Mesenchymal stem cell (in vitro differentiated cells and primary cell): Measurements from ENCODE around the gene IGF2BP2.

Source experiments
- DNase-seq: peaks from one replicate; pipeline ENCODE4 v3.0.0-alpha.2; 2013
- H2AFZ ChIP-seq: one replicate; pipeline ENCODE4 v1.6.1; 2013; ENCODE audit warnings: low read depth, mild to moderate bottlenecking, control low read depth, inconsistent platforms, low read length, moderate library complexity
- H2AK5ac ChIP-seq: 2 replicates; pipeline ENCODE4 v1.6.1; 2013; ENCODE audit warnings: low read length, moderate library complexity, mild to moderate bottlenecking, inconsistent platforms; ENCODE audit not compliant: severe bottlenecking
- H2BK120ac ChIP-seq: one replicate; pipeline ENCODE4 v1.6.1; 2013; ENCODE audit warnings: low read depth, mild to moderate bottlenecking, inconsistent platforms, low read length, moderate library complexity
- H2BK12ac ChIP-seq, 2 experiments: one replicate each; pipeline ENCODE4 v1.6.1; 2013; ENCODE audit warnings: inconsistent platforms in 2 of 2, low read length in 2 of 2, mild to moderate bottlenecking in 2 of 2, moderate library complexity in 2 of 2, control low read depth in 1 of 2
- H2BK15ac ChIP-seq: one replicate; pipeline ENCODE4 v1.6.1; 2013; ENCODE audit warnings: mild to moderate bottlenecking, low read depth, inconsistent platforms; ENCODE audit not compliant: poor library complexity, severe bottlenecking
- H2BK5ac ChIP-seq: 2 replicates; pipeline ENCODE4 v1.6.1; 2013; ENCODE audit warnings: low read depth, mild to moderate bottlenecking, low read length, control low read depth, inconsistent platforms; ENCODE audit not compliant: poor library complexity, severe bottlenecking
- H3K14ac ChIP-seq, 2 experiments: one replicate each; pipeline ENCODE4 v1.6.1; 2013; ENCODE audit warnings: inconsistent platforms in 2 of 2, low read length in 2 of 2, control low read depth in 1 of 2, mild to moderate bottlenecking in 1 of 2, moderate library complexity in 1 of 2
- H3K18ac ChIP-seq, 2 experiments: one replicate each; pipeline ENCODE4 v1.6.1; 2013; ENCODE audit warnings: inconsistent platforms in 2 of 2, low read length in 2 of 2, control low read depth in 1 of 2, low read depth in 1 of 2, mild to moderate bottlenecking in 1 of 2
- H3K23ac ChIP-seq, 2 experiments: one replicate each; pipeline ENCODE4 v1.6.1; 2013; ENCODE audit warnings: inconsistent platforms in 2 of 2, low read length in 2 of 2, mild to moderate bottlenecking in 2 of 2, moderate library complexity in 2 of 2, control low read depth in 1 of 2
- H3K27ac ChIP-seq: 2 replicates; pipeline ENCODE4 v1.5.1; 2013; ENCODE audit warnings: mild to moderate bottlenecking, moderate library complexity, low read length, control low read depth, inconsistent platforms; ENCODE audit not compliant: poor library complexity, severe bottlenecking
- H3K27me3 ChIP-seq, 2 experiments: 2 replicates each; pipeline versions ENCODE4 v1.6.1 to v1.7.0; 2013; ENCODE audit warnings: low read length in 2 of 2, mild to moderate bottlenecking in 2 of 2, moderate library complexity in 2 of 2, control low read depth in 1 of 2, inconsistent platforms in 1 of 2; ENCODE audit not compliant: control insufficient read depth in 1 of 2, insufficient read depth in 1 of 2
- H3K36me3 ChIP-seq, 2 experiments: 2 replicates each; pipeline versions ENCODE4 v1.6.1 to v1.7.0; 2013; ENCODE audit warnings: low read length in 2 of 2, control low read depth in 1 of 2, inconsistent platforms in 1 of 2, low read depth in 1 of 2, mild to moderate bottlenecking in 1 of 2; ENCODE audit not compliant: insufficient read depth in 2 of 2, control insufficient read depth in 1 of 2
- H3K4ac ChIP-seq, 2 experiments: one replicate each; pipeline ENCODE4 v1.6.1; 2013; ENCODE audit warnings: inconsistent platforms in 2 of 2, low read length in 2 of 2, mild to moderate bottlenecking in 2 of 2, moderate library complexity in 2 of 2, control low read depth in 1 of 2, low read depth in 1 of 2
- H3K4me1 ChIP-seq: 2 replicates; pipeline ENCODE4 v1.6.1; 2013; ENCODE audit warnings: low read depth, low read length, control low read depth; ENCODE audit not compliant: control insufficient read depth, insufficient read depth
- H3K4me2 ChIP-seq: 2 replicates; pipeline ENCODE4 v1.6.1; 2013; ENCODE audit warnings: low read length, mild to moderate bottlenecking, inconsistent platforms; ENCODE audit not compliant: poor library complexity, severe bottlenecking
- H3K4me3 ChIP-seq, 2 experiments: 2 replicates each; pipeline versions ENCODE4 v1.5.1 to v1.7.0; 2013; ENCODE audit warnings: low read length in 2 of 2, mild to moderate bottlenecking in 2 of 2, control low read depth in 1 of 2, low read depth in 1 of 2; ENCODE audit not compliant: insufficient read depth in 1 of 2
- H3K79me1 ChIP-seq: replicated peaks from 2 replicates; pipeline ENCODE4 v1.6.1; 2013; ENCODE audit warnings: mild to moderate bottlenecking, control low read depth, low read length, inconsistent platforms; ENCODE audit not compliant: poor library complexity, severe bottlenecking
- H3K9ac ChIP-seq: 2 replicates; pipeline ENCODE4 v1.7.0; 2013; ENCODE audit warnings: mild to moderate bottlenecking, low read length, moderate library complexity
- H3K9me3 ChIP-seq: 2 replicates; pipeline ENCODE4 v1.7.0; 2013; ENCODE audit warnings: mild to moderate bottlenecking, low read length; ENCODE audit not compliant: control insufficient read depth
- H4K8ac ChIP-seq: one replicate; pipeline ENCODE4 v1.6.1; 2013; ENCODE audit warnings: inconsistent platforms, mild to moderate bottlenecking, low read length, moderate library complexity
- H4K91ac ChIP-seq: one replicate; pipeline ENCODE4 v1.6.1; 2013; ENCODE audit warnings: mild to moderate bottlenecking, low read length, inconsistent platforms
- WGBS: methylation state at CpG from one replicate; pipeline ENCODE4 v1.1.7; 2013; ENCODE audit warnings: mixed read lengths; 5-methylcytosine and 5-hydroxymethylcytosine counted together

Gene IGF2BP2

DNA sequence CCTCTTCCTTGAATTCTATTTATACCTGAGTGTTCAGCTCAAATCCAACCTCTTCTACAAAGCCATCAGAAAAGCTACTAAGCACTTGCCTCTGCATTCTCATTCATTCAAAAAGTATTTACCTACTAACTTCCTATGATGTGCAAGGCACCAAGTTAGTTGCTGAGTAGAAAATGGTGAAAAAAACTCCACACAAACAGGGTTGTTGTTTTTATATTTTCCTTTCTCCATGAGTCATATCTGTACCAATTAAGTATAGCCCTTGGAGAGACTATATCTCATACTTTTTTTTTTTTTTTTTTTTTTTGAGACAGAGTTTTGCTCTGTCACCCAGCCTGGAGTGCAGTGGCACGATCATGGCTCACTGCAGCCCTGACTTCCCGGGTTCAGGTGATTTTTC lies 67.7 kb downstream of the IGF2BP2 start:
- DNase-seq, result no peak
- Histone ChIP-seq H3K4me1 (peaks cover 5% of the 10 kb centered on the region), H3K18ac (no peak overlapping the region), H3K27ac (no peak overlapping the region), H3K27me3 (no peaks in the 10 kb centered on the region), H2AK5ac (no peak overlapping the region), H4K8ac (no peak overlapping the region), H3K9me3 (no peaks in the 10 kb centered on the region), H3K9ac (no peak overlapping the region), H3K36me3 (peaks cover 12 to 21% of the 10 kb centered on the region in 2 experiments), H2BK15ac (no peak overlapping the region), H2AFZ (no peak overlapping the region), H3K4ac (no peak overlapping the region), H3K4me2 (no peak overlapping the region), H2BK120ac (no peak overlapping the region), H3K23ac (no peak overlapping the region), H3K4me3 (no peak overlapping the region), H2BK12ac (no peak overlapping the region), H3K79me1 (peaks cover 11% of the 10 kb centered on the region), H2BK5ac (no peak overlapping the region), H3K14ac (no peak overlapping the region), H4K91ac (no peak overlapping the region)
- WGBS, result no CpG with 5 or more reads among the region's 2 CpGs

DNA sequence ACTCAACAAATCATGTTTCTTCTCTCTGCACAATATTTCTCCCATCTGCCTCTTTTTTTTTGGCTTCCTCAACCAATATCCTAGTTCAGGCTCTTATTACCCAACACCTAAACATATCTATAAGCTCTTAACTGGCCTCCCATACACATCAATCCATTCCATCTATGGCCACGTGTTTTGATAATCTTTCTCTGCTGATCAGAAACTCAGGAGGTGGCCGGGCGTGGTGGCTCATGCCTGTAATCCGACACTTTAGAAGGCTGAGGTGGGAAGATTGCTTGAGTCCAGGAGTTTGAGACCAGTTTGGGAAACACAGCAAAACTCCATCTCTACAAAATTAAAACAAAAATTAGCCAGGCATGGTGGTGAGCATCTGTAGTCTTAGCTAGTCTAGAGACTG lies 68.4 kb downstream of the IGF2BP2 start:
- no peak overlapping the region for H3K23ac ChIP-seq
- H3K27ac ChIP-seq, result no peak overlapping the region
- no peak overlapping the region for H4K91ac ChIP-seq
- no peak overlapping the region for H2BK5ac ChIP-seq
- no peak overlapping the region for H3K4me2 ChIP-seq
- no peaks in the 10 kb centered on the region for H3K27me3 ChIP-seq
- no peak overlapping the region for H3K9ac ChIP-seq
- H4K8ac ChIP-seq, result no peak overlapping the region
- H3K18ac ChIP-seq, result no peak overlapping the region
- no peak for DNase-seq
- WGBS, result 100% methylated on average over 1 of the region's 4 CpGs
- H2AFZ ChIP-seq, result no peak overlapping the region
- no peak overlapping the region for H3K4ac ChIP-seq
- no peak overlapping the region for H3K14ac ChIP-seq
- peaks cover 5% of the 10 kb centered on the region for H3K4me1 ChIP-seq
- H3K4me3 ChIP-seq, result no peak overlapping the region
- H2BK120ac ChIP-seq, result no peak overlapping the region
- H2AK5ac ChIP-seq, result no peak overlapping the region
- H3K36me3 ChIP-seq, result peaks cover 12 to 21% of the 10 kb centered on the region in 2 experiments
- H3K9me3 ChIP-seq, result no peaks in the 10 kb centered on the region
- no peak overlapping the region for H2BK12ac ChIP-seq
- H2BK15ac ChIP-seq, result no peak overlapping the region
- H3K79me1 ChIP-seq, result peaks cover 11% of the 10 kb centered on the region

DNA sequence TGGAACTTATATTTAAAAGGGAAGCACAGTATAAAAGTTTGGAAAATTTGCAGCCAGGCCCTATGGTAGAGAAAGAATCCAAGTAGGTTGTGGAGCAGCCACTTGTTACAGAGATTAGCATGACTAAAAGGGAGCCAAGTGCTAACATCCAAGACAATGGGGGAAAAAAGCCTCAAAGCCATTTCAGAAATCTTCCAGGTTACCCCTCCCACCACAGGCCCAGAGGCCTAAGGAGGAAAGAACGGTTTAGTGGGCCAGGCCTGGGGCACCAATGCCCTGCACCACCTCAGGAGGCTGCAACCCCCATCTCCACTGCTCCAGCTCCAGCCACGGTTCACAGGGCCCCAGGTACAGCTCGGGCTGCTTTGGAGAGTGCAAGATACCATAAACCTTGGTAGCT lies 69.9 kb downstream of the IGF2BP2 start:
- no peak overlapping the region for H4K91ac ChIP-seq
- no peaks in the 10 kb centered on the region for H3K9me3 ChIP-seq
- H3K27me3 ChIP-seq, result no peaks in the 10 kb centered on the region
- H2BK15ac ChIP-seq, result no peak overlapping the region
- no peak overlapping the region for H3K4me2 ChIP-seq
- no peak overlapping the region for H3K4ac ChIP-seq
- no peak overlapping the region for H2AFZ ChIP-seq
- H3K36me3 ChIP-seq, result peaks cover 16 to 21% of the 10 kb centered on the region in 2 experiments
- H3K79me1 ChIP-seq, result peaks cover 11% of the 10 kb centered on the region
- no peak overlapping the region for H3K9ac ChIP-seq
- H2BK12ac ChIP-seq, result no peak overlapping the region
- no peak overlapping the region for H3K27ac ChIP-seq
- WGBS, result 98% methylated on average over 3 of the region's 3 CpGs
- no peak overlapping the region for H2BK5ac ChIP-seq
- no peak overlapping the region for H2AK5ac ChIP-seq
- H3K4me3 ChIP-seq, result no peak overlapping the region
- H2BK120ac ChIP-seq, result no peak overlapping the region
- no peak overlapping the region for H3K18ac ChIP-seq
- H3K4me1 ChIP-seq, result peaks cover 2% of the 10 kb centered on the region
- H4K8ac ChIP-seq, result no peak overlapping the region
- no peak overlapping the region for H3K14ac ChIP-seq
- DNase-seq, result no peak
- no peak overlapping the region for H3K23ac ChIP-seq

DNA sequence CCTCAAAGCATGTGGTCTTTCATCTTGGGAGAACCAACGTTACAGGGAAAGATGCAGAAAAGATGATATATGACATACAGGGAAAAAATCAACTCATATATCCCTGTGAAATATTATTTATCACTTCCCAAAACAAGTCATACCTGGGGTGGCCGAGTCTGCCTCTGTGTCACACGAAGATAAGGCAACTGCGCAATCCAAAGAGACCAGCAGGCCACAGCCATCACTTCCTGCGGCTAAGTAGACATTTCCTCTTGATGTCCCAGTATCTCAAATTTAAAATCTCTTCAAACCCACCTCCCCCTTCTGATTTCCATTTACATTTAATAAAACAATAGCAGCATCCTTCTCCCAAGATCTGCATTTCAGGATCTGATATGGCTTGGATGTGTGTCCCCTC lies 71.5 kb downstream of the IGF2BP2 start:
- H3K23ac ChIP-seq, result no peak overlapping the region
- DNase-seq, result no peak
- H2BK120ac ChIP-seq, result no peak overlapping the region
- H3K4me2 ChIP-seq, result no peak overlapping the region
- H3K4ac ChIP-seq, result no peak overlapping the region
- no peak overlapping the region for H2AFZ ChIP-seq
- H3K27ac ChIP-seq, result no peak overlapping the region
- H3K79me1 ChIP-seq, result peaks cover 12% of the 10 kb centered on the region
- no peak overlapping the region for H2BK5ac ChIP-seq
- H3K27me3 ChIP-seq, result no peaks in the 10 kb centered on the region
- H2AK5ac ChIP-seq, result no peak overlapping the region
- 87% methylated on average over 5 of the region's 5 CpGs for WGBS
- no peak overlapping the region for H3K18ac ChIP-seq
- H4K91ac ChIP-seq, result no peak overlapping the region
- H3K36me3 ChIP-seq, result peaks cover 16 to 21% of the 10 kb centered on the region in 2 experiments
- H3K14ac ChIP-seq, result no peak overlapping the region
- no peak overlapping the region for H2BK12ac ChIP-seq
- H3K4me3 ChIP-seq, result no peak overlapping the region
- no peaks in the 10 kb centered on the region for H3K9me3 ChIP-seq
- no peak overlapping the region for H2BK15ac ChIP-seq
- no peak overlapping the region for H4K8ac ChIP-seq
- H3K4me1 ChIP-seq, result peaks cover 1% of the 10 kb centered on the region
- no peak overlapping the region for H3K9ac ChIP-seq
